ENCODE results near the gene MED28.
"Not testable (repeated sequence)": the region's sequence is repeated elsewhere in the genome, so short reads cannot be mapped to it uniquely, and the experiment has no call there.

The MED28 gene

DNA sequence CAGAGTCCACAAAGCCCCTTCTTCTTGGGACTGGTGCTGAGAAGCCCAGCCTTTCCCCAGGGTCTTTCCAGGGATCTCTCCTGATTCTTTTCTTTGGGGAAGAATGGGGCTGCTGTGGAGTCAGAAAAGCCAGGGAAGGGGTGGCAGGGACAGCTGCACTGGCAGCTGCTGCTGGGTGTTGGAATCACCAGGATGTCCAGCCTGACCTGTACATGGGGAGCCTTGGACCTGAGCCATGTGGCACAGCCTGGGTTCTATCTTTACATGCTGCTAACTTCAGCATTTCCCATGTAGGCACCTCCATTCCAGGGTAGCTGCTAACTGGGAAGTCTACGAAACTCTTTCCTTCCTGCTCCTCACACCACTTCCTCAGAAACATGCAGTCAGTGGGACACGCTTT lies 36.0 kb downstream of the MED28 start:
- TF ChIP-seq, protein P1, sequence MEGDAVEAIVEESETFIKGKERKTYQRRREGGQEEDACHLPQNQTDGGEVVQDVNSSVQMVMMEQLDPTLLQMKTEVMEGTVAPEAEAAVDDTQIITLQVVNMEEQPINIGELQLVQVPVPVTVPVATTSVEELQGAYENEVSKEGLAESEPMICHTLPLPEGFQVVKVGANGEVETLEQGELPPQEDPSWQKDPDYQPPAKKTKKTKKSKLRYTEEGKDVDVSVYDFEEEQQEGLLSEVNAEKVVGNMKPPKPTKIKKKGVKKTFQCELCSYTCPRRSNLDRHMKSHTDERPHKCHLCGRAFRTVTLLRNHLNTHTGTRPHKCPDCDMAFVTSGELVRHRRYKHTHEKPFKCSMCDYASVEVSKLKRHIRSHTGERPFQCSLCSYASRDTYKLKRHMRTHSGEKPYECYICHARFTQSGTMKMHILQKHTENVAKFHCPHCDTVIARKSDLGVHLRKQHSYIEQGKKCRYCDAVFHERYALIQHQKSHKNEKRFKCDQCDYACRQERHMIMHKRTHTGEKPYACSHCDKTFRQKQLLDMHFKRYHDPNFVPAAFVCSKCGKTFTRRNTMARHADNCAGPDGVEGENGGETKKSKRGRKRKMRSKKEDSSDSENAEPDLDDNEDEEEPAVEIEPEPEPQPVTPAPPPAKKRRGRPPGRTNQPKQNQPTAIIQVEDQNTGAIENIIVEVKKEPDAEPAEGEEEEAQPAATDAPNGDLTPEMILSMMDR (IDR thresholded peaks at IDR 0.05; ENCODE audit: low read depth, low read length): no peak
- no peak for DNase-seq (ENCODE audit: extremely low read depth, low read depth)

DNA sequence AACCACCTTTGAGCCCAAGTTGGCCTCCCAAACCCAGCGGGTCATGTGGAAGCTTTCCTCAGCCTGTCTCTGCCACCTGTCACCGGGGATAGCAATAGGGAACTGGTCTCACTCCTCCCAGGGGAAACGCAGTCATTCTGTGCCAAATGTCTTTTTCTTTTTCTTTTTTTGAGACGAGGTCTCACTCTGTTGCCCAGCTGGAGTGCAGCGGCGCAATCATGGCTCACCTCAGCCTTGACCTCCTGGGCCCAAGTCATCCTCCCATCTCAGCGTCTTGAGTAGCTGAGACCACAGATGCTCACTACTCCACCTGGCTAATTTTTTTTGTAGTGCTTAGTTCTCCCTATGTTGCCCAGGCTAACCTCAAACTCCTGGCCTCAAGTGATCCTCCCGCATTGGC lies 40.3 kb downstream of the MED28 start:
- TF ChIP-seq, protein P1 (IDR thresholded peaks at IDR 0.05; ENCODE audit: low read depth, low read length): no peak
- DNase-seq (ENCODE audit: extremely low read depth, low read depth): no peak

DNA sequence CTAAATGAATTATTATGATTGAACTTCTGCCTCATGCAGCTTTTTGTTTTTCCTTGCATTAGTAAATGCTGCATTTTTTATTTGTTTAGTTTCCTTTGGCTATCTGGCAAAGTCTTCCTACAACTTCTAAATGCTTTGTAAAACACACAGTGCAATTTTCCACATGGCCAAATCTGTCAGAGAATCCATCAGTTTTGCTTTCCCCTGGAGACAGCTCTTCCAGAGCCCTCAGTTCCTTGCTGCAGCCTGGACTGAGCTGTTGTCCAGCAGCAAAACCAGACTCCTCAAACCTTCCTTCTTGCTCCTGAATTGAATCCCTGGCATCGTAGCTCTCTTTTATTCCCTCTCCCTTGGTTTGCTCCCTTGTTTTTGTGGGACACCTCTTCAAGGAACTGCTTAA lies 42.6 kb downstream of the MED28 start:
- DNase-seq (ENCODE audit: extremely low read depth, low read depth): no peak
- TF ChIP-seq, protein P1 (IDR thresholded peaks at IDR 0.05; ENCODE audit: low read depth, low read length): no peak

DNA sequence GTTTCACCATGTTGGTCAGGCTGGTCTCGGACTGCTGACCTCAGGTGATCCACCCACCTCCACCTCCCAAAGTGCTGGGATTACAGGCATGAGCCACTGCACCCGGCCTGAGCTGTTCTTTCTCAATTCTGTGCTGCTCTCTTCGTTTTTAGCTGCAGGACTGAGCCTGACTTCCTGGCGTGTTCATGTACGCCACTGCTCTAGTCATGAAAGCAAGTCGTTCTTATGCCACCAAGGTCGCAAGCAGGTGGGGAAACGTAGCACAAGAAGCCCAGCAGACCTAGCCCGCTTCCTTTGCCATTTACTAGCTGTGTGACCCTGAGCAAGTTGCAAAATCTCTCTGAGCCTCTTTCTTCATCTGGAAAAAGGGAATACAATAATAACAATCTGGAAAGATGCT lies 43.4 kb downstream of the MED28 start:
- TF ChIP-seq, protein P1 (IDR thresholded peaks at IDR 0.05; ENCODE audit: low read depth, low read length): no peak
- DNase-seq (ENCODE audit: extremely low read depth, low read depth): no peak

DNA sequence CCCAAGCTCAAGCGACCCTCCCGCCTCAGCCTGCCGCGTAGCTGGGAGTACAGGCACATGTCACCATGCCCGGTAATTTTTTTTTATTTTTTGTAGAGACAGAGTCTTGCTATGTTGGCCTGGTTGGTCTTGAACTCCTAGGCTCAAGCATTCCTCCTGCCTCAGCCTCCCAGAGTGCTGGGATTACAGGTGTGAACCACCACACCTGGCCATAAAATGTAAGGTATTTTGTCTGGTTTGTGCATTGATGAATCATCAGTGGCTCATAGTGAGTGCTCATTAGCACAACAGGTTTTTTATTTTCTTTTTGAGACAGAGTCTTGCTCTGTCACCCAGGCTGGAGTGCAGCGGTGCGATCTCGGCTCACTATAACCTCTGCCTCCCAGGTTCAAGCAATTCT lies 44.8 kb downstream of the MED28 start:
- not testable (repeated sequence) for DNase-seq (ENCODE audit: extremely low read depth, low read depth)

DNA sequence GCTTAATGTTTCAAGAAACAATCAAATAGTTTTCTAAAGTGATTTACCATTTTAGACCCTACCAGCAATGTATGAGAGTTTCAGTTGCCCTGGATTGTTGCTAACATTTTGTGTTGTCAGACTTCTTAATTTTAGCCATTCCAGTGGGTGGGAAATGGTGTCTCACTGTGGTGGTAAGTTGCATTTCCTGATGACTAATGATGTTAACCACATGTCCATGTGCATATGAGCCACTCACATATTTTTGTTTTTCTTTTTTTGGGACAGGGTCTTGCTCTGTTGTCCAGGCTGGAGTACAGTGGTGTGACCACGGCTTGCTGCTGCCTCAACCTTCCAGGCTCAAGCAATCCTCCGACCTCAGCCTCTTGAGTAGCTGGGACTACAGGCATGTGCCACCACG lies 48.3 kb downstream of the MED28 start:
- DNase-seq (ENCODE audit: extremely low read depth, low read depth): no peak
- TF ChIP-seq, protein P1 (IDR thresholded peaks at IDR 0.05; ENCODE audit: low read depth, low read length): no peak

DNA sequence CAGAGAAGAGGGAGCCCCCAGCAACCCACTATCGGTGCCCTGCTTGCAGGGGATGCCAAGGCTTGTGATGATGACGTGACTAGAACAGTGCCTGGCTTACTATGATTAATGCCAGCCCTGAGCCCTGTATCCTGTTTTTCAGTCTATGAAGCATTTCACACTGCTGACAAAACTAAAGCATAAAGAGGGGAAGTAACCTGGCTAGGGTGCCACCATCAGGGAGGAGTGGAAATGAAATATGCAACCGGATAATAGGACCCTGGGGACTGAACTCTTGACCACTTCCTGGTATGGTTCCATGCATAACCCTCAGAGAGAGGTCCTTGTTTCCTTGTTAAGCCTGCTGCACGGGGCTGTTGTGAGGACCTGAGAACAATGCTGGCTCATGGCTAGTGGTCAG lies 50.3 kb downstream of the MED28 start:
- no peak for DNase-seq (ENCODE audit: extremely low read depth, low read depth)
- TF ChIP-seq, protein P1 (IDR thresholded peaks at IDR 0.05; ENCODE audit: low read depth, low read length): no peak

DNA sequence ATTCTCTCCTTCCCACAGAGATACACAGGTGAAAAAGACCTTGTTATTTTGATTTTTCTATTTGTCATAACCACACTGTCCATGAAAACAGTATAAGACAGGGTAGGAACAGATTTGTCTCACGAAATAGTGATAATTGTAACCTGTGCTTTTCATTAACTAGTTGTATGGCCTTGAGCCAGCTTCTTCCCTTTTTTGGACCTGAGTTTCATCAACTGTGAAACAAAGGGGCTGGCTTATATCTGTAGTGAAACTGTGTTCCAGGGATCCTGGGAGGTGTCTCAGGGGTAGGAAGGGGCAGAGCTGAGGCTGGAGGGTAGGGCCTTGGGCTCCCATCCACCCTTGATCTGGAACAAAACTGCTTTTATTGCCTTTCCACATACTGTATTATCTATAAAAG lies 50.9 kb downstream of the MED28 start:
- TF ChIP-seq, protein P1 (IDR thresholded peaks at IDR 0.05; ENCODE audit: low read depth, low read length): no peak
- no peak for DNase-seq (ENCODE audit: extremely low read depth, low read depth)
